ENCODE results near the gene SCRG1.

DNA sequence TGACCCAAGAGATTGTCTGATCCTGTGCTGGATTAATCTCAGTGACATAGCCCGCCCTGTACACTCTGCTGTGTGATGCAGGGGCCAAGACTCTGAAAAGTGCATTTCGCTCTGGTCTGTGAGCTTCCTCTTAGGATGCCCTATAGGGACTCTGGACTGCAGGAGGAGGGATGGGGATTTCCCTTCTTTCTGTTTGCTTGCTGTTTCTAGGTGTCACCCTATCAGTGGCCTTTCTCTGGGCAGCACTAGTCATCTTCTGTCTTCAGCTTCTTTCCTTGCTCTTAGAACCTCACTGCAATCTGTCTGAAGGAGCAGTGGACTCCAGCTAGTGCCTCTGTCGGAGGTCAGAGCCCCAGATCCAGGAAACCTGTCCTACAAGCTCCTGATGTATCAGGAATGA, 34.5 kb upstream of the SCRG1 start:
- TF ChIP-seq POLR2A (IDR thresholded peaks at IDR 0.05; ENCODE audit: low read length) (no peak), GATA1 (IDR thresholded peaks at IDR 0.05; ENCODE audit: low read depth, low read length) (no peak)

All from erythroblast (primary cell).